NOMO-1 treated with dmso at 0.1 percent for 144 hours (cell line): ENCODE results near the gene MAVS.
"Not testable (repeated sequence)": the region's sequence is repeated elsewhere in the genome, so short reads cannot be mapped to it uniquely, and the experiment has no call there.

Experiments
- DNase-seq: peaks from one replicate; lab custom pipeline; 2025; ENCODE audit not compliant: unreplicated experiment; lab: John Stamatoyannopoulos, UW

The MAVS gene

DNA sequence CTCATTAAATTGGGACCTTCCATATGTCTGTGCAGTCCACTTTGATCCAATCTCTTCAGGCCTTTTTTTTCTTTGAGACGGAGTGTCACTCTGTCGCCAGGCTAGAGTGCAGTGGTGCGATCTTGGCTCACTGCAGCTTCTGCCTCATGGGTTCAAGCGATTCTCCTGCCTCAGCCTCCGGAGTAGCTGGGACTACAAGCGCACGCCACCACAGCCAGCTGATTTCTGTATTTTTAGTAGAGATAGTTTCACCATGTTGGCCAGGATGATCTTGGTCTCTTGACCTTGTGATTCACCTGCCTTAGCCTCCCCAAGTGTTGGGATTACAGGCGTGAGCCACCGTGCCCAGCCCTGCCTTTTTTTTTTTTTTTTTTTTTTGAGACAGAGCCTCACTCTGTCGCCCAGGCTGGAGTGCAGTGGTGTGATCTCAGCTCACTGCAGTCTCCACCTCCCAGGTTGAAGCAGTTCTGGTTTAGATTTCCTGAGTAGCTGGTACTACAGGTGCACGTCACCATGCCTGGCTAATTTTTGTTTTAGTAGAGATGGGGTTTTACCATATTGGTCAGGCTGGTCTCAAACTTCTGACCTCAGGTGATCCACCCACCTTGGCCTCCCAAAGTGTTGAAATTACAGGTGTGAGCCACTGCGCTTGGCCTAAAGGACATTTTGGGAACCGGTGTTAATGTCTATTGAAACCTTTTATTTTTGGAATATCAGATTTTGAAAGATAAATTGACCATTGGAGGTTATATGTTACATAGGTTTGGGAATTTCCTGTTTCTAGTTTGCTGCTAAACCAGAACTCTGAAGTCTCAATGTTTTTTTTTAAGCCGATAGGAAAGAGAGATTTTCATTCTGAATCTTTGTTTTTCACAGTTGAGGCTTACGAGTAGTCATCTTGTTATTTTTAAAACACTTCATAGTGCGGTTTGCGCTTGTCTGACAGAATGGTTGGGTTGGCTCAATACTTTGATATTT, 60.4 kb downstream of the MAVS start:
- DNase-seq = not testable (repeated sequence)

- DNase-seq = no peak
These were observed 62.0 kb downstream of the MAVS start for GRCh38 chr20:3908667-3909066.

DNA sequence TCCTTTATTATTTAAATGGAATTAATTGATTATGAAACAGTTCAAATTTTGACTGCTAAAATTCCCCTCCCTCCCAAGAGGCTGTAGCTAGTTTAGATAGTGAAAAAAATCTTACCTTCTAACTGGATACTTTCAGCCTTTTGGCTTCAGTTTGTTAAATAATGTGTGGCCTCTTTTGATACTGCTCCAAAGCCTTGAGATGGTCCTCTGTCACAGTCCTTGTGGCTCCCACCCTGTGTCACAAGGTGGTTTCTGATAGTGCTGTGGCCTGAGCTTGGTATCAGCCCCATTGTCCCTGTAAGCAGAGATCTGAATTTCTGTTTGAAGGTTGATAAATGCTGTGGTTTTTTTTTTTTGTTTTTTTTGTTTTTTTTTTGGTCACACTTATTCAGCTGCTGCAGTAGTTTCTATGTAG, 63.3 kb downstream of the MAVS start:
- no peak for DNase-seq

- no peak for DNase-seq
These were observed 64.2 kb downstream of the MAVS start for GRCh38 chr20:3910853-3911252.

DNA sequence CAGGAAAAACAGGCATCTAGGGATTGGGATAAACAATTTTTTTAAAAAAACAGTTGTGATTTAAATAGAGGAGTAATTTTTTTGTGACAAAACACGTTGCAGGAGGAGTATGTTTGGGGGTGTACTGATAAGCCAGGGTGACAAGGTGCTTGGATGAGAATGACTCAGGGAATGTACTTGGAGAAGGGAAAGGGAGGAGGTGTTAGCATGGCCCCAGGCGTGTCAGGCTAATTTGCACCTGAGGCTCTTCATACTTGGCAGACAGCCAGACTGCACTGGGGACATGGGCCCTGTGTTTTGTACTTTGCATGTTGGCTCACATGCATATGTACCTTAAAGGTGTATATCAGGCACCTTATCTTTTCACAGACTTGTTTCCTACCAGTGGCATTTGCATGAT, 65.3 kb downstream of the MAVS start:
- DNase-seq = no peak

DNA sequence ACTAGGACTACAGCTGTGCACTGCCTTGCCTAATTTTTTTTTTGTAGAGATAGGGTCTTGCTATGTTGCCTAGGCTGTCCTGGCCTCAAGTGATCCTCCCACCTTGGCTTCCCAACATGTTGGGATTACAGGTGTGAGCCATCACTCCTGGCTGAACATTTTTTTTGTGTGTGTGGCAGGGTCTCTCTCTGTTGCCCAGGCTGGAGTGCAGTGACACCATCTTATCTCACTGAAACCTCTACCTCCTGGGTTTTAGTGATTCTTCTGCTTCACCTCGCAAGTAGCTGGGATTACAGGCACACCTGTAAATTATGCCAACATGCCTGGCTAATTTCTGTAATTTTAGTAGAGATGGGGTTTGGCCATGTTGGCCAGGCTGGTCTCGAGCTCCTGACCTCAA, 67.8 kb downstream of the MAVS start:
- no peak for DNase-seq

GRCh38 chr20:3915691-3916090, 69.1 kb downstream of the MAVS start:
- DNase-seq = no peak

GRCh38 chr20:3916364-3916763, 69.7 kb downstream of the MAVS start:
- no peak for DNase-seq

- no peak for DNase-seq
These were observed 72.7 kb downstream of the MAVS start for GRCh38 chr20:3919352-3919751.

DNA sequence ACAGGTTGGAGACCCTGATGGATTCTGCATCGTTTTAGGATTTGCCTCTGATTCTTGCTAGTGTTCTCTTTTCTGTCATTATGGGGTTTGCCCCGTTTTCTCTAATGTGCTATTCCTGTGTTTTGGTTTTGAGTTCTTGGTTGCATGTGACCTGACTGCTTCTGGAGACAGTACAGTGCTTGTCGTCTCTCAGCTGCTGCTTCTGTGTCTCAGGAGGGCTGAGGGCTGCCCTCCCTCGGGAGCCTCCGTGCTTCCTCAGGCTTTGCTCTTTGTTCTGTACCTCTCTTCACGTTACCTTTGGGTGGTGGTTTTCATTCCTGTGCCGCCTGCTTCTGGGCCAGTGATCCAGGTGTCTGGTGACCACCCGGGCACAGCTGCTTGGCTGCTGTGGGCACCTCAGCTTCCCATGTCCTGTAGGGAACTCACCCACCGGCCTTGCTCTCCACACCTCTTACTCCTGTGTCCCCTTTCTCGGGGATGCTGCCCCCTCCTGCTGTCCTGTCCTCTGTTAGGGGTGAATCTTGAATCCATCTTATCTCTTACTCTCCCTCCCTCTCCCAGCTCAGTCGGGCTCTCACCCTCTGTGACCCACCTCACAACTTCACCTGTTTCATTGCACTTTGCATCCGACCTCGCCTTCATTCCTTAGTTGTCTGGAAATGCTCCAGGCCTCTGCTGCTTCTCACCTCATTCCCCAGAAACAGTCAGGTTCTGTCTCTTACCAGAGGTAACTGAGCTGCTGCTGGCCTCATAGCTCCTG, 75.8 kb downstream of the MAVS start:
- DNase-seq = no peak

- DNase-seq = no peak
These were observed 76.3 kb downstream of the MAVS start for GRCh38 chr20:3922983-3923339.

- DNase-seq = no peak
These were observed 77.2 kb downstream of the MAVS start for GRCh38 chr20:3923818-3924217.

- DNase-seq = no peak
These were observed 77.9 kb downstream of the MAVS start for GRCh38 chr20:3924304-3925112.

- DNase-seq = no peak
These were observed 78.6 kb downstream of the MAVS start for GRCh38 chr20:3925113-3925695.
